Ascending aorta (tissue), 2 donors: ENCODE data around the gene SSH3. TPM values are rescaled to one million over a fixed set of nuclear protein-coding genes. Genes with fewer than 3 reads are reported as not detected.

Source experiments
- DNase-seq, 2 donors: peaks; one replicate each; pipeline ENCODE4 v3.0.0-alpha.2; 2019; ENCODE audit warnings: low spot score in 2 of 2
- H3K27ac ChIP-seq, 2 donors: fragments of 200-600 bp; sonication (generic); one replicate each; pipeline ENCODE4 v1.5.1; 2016 to 2017; ENCODE audit warnings: mild to moderate bottlenecking in 1 of 2
- H3K27me3 ChIP-seq: fragments of 200-600 bp; sonication (generic); one replicate; pipeline ENCODE4 v1.5.1; 2017
- H3K36me3 ChIP-seq, 2 donors: fragments of 200-600 bp; sonication (generic); one replicate each; pipeline ENCODE4 v1.5.1; 2016
- H3K4me1 ChIP-seq, 2 donors: fragments of 200-600 bp; sonication (generic); one replicate each; pipeline ENCODE4 v1.5.1; 2016 to 2017; ENCODE audit warnings: mild to moderate bottlenecking in 1 of 2
- H3K4me3 ChIP-seq, 2 donors: fragments of 200-600 bp; sonication (generic); one replicate each; pipeline ENCODE4 v1.5.1; 2016 to 2017; ENCODE audit warnings: mild to moderate bottlenecking in 1 of 2
- H3K9me3 ChIP-seq, 2 donors: fragments of 200-600 bp; sonication (generic); one replicate each; pipeline ENCODE4 v1.5.1; 2016
- intact Hi-C: fragments of 100-400 bp; cut with DNase I; formaldehyde crosslinking; loops from one replicate; pipeline ENCODE4 v1.15.1; 2023
- total RNA-seq: library from RNA; depleted of rRNA; stranded (reverse); fragments of >200 nt; gene quantifications from one replicate; pipeline ENCODE4 v1.1.0, GENCODE V29; 2016
- TF ChIP-seq, protein P1 (sequence below), 3 experiments: fragments of 200-600 bp in 2 of 3; fragments of 450-650 bp in 1 of 3; sonication (generic) in 2 of 3; IDR thresholded peaks; one replicate each; pipeline ENCODE4 v1.5.1; 2016 to 2019; ENCODE audit warnings: antibody characterized with exemption in 3 of 3, mild to moderate bottlenecking in 1 of 3, moderate library complexity in 1 of 3

Gene SSH3
- total RNA-seq, 1 donor from 2014 or later = 30.9 TPM

DNA sequence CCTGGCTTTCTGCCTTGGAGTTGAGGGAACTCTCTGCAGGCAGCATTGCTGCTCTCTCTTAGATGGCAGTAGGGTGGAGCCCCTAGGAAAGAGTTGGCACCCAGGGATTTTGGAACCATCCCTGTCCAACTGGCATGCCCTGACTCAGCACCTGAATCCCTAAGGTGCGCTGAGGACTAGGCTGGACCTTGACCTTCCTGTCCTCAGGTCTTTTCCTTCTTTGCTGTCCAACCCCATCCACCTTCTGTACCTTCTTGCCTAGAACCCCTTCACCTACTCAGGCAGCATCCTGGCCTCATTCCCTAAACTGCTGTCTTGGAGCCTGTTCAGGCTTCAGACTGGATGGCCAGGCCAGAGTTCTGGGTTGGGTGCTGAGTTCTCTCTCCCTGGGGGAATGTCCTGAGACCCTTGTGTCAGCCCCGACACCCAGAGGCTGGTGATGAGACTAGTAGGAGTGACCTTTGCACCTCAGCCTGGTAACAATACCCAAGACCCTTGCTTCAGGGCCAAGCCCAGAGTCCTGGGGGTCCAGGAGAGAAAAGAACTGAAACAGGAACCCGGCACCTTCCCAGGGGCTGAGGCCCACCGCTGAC lies 52.6 kb downstream of the SSH3 start:
- no peak for DNase-seq
- intact Hi-C loops = loop anchor here (1.0 kb wide), 1 partner anchor 16 kb away; no protein-coding TSS in a partner anchor
- no peak overlapping the region for H3K4me3 ChIP-seq
- peak overlapping the region; percentile 98 to 99 for H3K27ac ChIP-seq
- H3K36me3 ChIP-seq = no peaks in the 10 kb centered on the region
- H3K4me1 ChIP-seq = peaks cover 26 to 57% of the 10 kb centered on the region in 2 donors
- no peaks in the 10 kb centered on the region for H3K9me3 ChIP-seq
- TF ChIP-seq, protein P1, sequence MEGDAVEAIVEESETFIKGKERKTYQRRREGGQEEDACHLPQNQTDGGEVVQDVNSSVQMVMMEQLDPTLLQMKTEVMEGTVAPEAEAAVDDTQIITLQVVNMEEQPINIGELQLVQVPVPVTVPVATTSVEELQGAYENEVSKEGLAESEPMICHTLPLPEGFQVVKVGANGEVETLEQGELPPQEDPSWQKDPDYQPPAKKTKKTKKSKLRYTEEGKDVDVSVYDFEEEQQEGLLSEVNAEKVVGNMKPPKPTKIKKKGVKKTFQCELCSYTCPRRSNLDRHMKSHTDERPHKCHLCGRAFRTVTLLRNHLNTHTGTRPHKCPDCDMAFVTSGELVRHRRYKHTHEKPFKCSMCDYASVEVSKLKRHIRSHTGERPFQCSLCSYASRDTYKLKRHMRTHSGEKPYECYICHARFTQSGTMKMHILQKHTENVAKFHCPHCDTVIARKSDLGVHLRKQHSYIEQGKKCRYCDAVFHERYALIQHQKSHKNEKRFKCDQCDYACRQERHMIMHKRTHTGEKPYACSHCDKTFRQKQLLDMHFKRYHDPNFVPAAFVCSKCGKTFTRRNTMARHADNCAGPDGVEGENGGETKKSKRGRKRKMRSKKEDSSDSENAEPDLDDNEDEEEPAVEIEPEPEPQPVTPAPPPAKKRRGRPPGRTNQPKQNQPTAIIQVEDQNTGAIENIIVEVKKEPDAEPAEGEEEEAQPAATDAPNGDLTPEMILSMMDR (IDR thresholded peaks at IDR 0.05) = no peak
- no peaks in the 10 kb centered on the region for H3K27me3 ChIP-seq

DNA sequence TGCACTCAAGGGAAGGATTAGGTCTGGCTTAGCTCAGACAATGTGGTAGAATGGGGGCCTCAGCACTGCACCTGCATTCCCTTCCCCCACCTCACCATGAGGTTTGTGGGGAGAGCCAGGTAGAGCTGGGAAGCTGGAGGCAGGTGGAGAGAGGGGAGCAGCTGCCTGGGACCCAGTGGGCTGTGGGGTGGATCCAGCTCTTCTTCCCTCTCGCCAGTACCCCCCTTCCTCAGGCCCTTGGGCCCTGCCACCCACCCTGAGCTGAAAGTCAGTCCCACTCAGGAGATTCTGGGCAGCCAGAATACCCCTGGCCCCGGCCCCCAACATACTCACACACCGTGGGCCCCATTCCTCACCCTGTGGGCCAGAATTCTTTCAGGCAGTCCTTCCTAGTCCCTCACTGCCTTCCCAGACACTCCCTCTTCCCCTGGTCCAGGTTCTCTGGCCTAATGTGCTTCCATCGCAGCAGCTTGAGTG lies 53.1 kb downstream of the SSH3 start:
- Histone ChIP-seq H3K4me1 (peaks cover 25 to 51% of the 10 kb centered on the region in 2 donors), H3K27me3 (no peaks in the 10 kb centered on the region), H3K9me3 (no peaks in the 10 kb centered on the region), H3K4me3 (no peak overlapping the region), H3K36me3 (no peaks in the 10 kb centered on the region), H3K27ac (peak overlapping the region; percentile 98 to 99)
- intact Hi-C loops = loop anchor here (1.0 kb wide), 1 partner anchor 16 kb away; no protein-coding TSS in a partner anchor
- TF ChIP-seq, protein P1 (IDR thresholded peaks at IDR 0.05) = no peak
- DNase-seq = no peak

DNA sequence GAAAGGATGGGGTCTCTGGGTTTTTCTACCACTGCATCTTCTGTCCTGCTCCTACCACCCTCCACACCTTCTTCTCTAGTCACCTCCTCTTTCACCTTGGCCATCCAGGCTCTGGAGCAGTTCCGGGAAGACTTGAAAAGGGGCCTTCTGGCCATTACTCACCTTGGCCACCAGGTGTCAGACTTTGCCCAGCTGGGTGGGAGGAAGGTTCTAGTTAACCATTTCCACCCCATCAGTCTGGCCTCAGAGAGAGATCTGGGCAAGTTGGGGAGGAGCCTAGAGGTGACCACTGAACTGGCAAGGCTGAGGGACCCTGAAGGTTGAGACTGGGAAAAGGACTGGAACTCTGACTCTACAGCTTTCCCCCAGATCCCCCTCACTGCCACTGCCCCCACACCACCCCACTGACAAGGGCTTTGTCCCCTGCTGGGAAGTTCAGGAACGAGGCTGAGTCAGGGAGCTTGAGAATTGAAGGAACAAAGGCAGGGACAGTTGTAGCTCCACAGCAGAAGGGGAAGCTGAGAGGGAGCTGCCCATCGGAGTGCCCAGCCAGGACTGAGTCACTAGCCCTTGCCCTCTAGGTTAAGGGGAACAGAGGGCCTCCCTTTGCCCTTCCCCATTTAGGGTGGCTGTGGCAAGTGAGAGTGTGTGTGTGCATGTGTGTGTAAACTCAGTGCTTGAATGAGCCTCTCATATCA lies 53.7 kb downstream of the SSH3 start:
- peak overlapping the region; percentile 98 to 99 for H3K27ac ChIP-seq
- H3K36me3 ChIP-seq = no peaks in the 10 kb centered on the region
- intact Hi-C loops = loop anchor here (1.0 kb wide), 2 partner anchors 15 to 25 kb away; no protein-coding TSS in a partner anchor
- peak in 1 of 2 donors; percentile 83 for DNase-seq
- no peaks in the 10 kb centered on the region for H3K9me3 ChIP-seq
- peaks cover 22 to 45% of the 10 kb centered on the region in 2 donors for H3K4me1 ChIP-seq
- TF ChIP-seq, protein P1 (IDR thresholded peaks at IDR 0.05) = peak; percentile 88 to 96 (median 92)
- H3K27me3 ChIP-seq = no peaks in the 10 kb centered on the region
- no peak overlapping the region for H3K4me3 ChIP-seq

DNA sequence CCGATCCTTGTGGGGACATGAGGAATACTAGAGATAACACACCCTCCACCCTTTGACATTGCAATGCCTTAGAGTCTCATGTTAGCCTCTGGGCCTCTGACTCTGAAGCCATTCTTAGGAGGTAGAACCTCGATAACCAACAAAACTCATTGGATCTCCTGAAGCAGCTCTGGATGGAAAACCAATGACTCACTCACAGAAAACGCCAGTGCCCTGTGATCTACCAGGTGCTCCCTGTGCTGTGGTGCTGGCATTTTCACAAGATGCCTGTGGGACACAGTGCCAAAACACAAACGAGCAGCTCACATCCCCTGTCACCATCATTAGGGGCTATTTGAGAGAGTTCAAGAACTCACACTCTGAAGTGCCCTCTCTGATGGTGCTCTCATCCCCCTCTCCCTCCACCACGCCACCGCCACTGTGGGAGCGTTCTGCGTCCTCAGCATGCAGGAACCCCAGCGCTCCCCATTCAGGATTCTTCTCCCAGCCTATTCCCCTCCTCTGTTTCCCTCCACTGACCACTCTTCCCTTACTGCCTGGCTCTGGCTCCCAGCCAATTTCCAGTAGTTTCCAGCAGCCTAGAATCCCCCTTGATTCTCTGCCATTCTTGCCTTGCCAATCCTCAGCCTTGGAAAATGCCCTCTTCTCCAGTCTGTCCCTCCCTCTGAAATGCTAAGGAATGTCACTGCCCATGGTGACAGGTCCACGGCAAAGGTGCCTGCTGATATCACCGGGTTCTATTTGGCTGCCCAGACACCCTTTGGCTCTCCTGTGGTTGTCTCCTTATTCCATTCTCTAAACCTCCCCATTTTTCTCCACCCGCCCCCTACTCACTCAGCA lies 54.7 kb downstream of the SSH3 start:
- Histone ChIP-seq H3K27ac (peak overlapping the region; percentile 98 to 99), H3K4me3 (no peak overlapping the region), H3K4me1 (peaks cover 22 to 40% of the 10 kb centered on the region in 2 donors), H3K36me3 (peaks cover 0 to 2% of the 10 kb centered on the region in 2 donors), H3K9me3 (no peaks in the 10 kb centered on the region), H3K27me3 (no peaks in the 10 kb centered on the region)
- TF ChIP-seq, protein P1 (IDR thresholded peaks at IDR 0.05) = no peak
- intact Hi-C loops = loop anchor here (1.0 kb wide), 1 partner anchor 24 kb away; no protein-coding TSS in a partner anchor
- DNase-seq = no peak

Other genes starting within 250 kb of the SSH3 start
- 82.6 TPM for gene RHOD, start 246.7 kb upstream of the SSH3 start, total RNA-seq
- gene KDM2A, start 184.3 kb upstream of the SSH3 start, total RNA-seq = 129 TPM
- gene GRK2, start 37.1 kb upstream of the SSH3 start, total RNA-seq = 65.3 TPM
- gene ANKRD13D, start 14.2 kb upstream of the SSH3 start, total RNA-seq = 54.7 TPM
- gene POLD4, start 50.0 kb downstream of the SSH3 start, total RNA-seq = 107 TPM
- 32.6 TPM for gene CLCF1, start 70.1 kb downstream of the SSH3 start, total RNA-seq
- 22.6 TPM for gene RAD9A, start 88.5 kb downstream of the SSH3 start, total RNA-seq
- gene PPP1CA, start 98.3 kb downstream of the SSH3 start, total RNA-seq = 113 TPM
- 0.64 TPM for gene TBC1D10C, start 100.6 kb downstream of the SSH3 start, total RNA-seq
- gene CARNS1, start 112.1 kb downstream of the SSH3 start, total RNA-seq = 6.0 TPM
- gene RPS6KB2, start 125.0 kb downstream of the SSH3 start, total RNA-seq = 72.3 TPM
- gene PTPRCAP, start 134.2 kb downstream of the SSH3 start, total RNA-seq = 26.6 TPM
- 93.4 TPM for gene CORO1B, start 139.9 kb downstream of the SSH3 start, total RNA-seq
- gene GPR152, start 149.2 kb downstream of the SSH3 start, total RNA-seq = not detected
- gene CABP4, start 151.8 kb downstream of the SSH3 start, total RNA-seq = not detected
- 189 TPM for gene TMEM134, start 165.7 kb downstream of the SSH3 start, total RNA-seq
- gene AIP, start 179.5 kb downstream of the SSH3 start, total RNA-seq = 116 TPM
- 31.8 TPM for gene PITPNM1, start 201.8 kb downstream of the SSH3 start, total RNA-seq
- 159 TPM for gene CDK2AP2, start 204.6 kb downstream of the SSH3 start, total RNA-seq
- not detected for gene CABP2, start 219.9 kb downstream of the SSH3 start, total RNA-seq